ENCODE results near the gene CCRL2.

DNA sequence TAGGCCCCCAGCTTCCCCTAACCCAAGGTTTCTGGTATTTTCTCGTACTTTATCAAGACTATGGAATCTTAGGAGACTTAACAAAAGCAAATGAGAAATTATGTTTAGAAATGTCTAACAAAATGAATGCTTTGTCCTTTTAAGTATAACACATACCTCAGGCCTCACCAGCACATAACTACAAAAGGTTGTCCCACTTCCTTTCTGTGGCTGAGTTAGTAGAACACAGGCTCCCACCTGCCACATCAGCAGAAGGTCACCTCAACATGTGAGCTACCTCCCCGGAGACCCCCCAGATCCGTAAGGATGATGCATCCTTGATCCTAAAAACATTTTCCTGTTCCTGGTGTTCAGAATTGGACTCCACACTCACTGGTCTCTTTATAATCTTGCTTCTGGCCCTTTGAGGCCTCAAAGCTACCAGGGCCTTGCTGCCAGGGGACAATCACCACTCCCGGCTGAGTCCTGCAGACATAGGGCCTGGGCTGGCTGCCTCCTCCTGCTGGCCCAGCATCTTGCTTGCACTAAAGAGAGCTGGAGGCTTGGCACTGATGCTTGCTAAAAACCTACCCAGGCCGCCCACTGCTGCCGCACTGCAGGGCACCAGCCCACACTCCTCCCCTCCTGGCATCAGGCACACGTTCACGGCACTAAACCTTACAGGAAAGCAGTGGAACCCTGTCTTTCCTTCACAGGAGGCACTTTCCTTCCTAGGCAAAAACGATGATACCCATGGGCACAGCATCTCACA, 2.9 kb downstream of the CCRL2 start:
- TF ChIP-seq, protein P1, sequence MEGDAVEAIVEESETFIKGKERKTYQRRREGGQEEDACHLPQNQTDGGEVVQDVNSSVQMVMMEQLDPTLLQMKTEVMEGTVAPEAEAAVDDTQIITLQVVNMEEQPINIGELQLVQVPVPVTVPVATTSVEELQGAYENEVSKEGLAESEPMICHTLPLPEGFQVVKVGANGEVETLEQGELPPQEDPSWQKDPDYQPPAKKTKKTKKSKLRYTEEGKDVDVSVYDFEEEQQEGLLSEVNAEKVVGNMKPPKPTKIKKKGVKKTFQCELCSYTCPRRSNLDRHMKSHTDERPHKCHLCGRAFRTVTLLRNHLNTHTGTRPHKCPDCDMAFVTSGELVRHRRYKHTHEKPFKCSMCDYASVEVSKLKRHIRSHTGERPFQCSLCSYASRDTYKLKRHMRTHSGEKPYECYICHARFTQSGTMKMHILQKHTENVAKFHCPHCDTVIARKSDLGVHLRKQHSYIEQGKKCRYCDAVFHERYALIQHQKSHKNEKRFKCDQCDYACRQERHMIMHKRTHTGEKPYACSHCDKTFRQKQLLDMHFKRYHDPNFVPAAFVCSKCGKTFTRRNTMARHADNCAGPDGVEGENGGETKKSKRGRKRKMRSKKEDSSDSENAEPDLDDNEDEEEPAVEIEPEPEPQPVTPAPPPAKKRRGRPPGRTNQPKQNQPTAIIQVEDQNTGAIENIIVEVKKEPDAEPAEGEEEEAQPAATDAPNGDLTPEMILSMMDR (IDR thresholded peaks at IDR 0.05): no peak
- TF ChIP-seq POLR2A (IDR thresholded peaks at IDR 0.05): no peak

All from heart left ventricle (tissue), 13 donors.